Measurements from ENCODE around the gene POLA1. TPM values are rescaled to one million over a fixed set of nuclear protein-coding genes. Genes with fewer than 3 reads are reported as not detected.

The POLA1 gene, protein sequence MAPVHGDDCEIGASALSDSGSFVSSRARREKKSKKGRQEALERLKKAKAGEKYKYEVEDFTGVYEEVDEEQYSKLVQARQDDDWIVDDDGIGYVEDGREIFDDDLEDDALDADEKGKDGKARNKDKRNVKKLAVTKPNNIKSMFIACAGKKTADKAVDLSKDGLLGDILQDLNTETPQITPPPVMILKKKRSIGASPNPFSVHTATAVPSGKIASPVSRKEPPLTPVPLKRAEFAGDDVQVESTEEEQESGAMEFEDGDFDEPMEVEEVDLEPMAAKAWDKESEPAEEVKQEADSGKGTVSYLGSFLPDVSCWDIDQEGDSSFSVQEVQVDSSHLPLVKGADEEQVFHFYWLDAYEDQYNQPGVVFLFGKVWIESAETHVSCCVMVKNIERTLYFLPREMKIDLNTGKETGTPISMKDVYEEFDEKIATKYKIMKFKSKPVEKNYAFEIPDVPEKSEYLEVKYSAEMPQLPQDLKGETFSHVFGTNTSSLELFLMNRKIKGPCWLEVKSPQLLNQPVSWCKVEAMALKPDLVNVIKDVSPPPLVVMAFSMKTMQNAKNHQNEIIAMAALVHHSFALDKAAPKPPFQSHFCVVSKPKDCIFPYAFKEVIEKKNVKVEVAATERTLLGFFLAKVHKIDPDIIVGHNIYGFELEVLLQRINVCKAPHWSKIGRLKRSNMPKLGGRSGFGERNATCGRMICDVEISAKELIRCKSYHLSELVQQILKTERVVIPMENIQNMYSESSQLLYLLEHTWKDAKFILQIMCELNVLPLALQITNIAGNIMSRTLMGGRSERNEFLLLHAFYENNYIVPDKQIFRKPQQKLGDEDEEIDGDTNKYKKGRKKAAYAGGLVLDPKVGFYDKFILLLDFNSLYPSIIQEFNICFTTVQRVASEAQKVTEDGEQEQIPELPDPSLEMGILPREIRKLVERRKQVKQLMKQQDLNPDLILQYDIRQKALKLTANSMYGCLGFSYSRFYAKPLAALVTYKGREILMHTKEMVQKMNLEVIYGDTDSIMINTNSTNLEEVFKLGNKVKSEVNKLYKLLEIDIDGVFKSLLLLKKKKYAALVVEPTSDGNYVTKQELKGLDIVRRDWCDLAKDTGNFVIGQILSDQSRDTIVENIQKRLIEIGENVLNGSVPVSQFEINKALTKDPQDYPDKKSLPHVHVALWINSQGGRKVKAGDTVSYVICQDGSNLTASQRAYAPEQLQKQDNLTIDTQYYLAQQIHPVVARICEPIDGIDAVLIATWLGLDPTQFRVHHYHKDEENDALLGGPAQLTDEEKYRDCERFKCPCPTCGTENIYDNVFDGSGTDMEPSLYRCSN (N-terminal part only)
- total RNA-seq, result 30.6 TPM

DNA sequence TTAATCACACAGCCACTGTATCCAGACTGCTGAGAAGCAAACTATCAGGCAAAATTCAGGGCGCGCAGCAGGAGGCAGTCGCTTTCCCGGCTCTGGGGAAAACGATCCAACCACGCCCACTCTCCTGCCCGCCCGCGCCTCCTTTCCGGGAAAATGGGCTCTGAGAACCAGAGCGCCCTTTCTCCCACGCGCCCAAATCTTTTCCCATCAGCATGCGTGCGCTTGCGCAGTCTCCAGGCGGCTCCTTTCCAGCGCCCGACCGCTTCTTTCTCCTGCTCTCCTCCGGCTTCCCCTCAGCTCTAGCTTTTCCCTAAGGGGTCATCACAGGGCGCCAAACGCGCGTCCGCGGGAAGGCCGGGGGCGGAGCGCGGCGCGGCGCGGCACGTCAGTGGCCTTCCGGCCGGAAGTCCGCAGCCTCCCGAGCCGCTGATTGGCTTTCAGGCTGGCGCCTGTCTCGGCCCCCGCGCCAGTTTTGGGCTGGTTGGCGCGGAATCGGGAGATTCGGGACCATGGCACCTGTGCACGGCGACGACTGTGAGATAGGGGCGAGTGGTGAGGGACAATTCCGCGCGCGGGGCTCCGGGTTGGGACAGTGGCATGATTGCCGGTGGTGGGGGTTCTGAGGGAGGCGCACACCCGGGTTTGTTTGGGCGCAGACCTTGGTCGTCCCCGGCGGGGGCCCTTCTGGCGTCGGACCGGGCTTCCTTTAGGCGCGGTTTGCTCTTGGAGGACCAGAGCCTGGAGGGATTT lies at the start of gene POLA1:
Gene POLA1, plus strand, starts transcription at position 466 of the 750 bp plus-strand sequence. Its CDS starts 44 bp downstream, at position 510.

DNA sequence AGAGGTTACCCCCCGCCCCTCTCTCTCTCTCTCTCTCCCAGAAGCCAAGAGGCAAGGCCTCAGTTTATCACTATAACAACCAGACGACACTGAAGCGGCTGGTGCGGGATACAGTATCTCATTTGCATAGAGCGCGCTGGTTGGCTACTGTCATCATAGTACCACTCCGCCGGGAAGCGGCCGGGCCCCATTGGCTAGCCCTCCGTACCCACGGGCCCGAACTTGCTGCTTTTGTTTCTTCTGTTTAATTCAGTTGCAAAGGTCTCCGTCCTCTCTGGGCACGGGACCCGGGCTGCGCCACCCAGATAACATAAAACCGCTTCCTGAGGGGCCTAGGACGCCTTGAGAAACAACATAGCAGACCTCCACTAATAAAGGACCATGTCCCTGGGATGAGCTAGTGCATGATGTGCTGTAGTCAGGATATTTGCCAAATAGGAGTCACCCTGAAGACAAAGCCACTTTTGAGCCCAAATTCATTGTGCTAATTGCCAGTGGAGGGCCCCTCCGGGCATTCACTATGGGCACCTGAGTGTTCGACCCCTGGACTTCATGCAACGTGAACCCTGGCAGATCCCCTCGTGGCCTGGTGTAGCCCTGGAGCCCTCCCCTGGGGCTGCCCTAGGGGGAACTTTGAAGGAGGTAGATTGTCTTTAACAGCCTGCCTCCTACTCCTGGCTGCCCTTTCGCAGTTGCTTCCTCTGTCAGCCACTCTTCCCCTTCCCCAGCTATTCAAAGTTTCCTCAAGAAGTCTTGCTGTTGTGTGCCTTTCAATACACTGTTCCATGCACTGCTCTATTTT lies 46.3 kb upstream of the POLA1 start, which contains the start of gene PCYT1B:
Gene PCYT1B, minus strand, starts transcription at position 91 of the 802 bp plus-strand sequence. CDS start 242 bp downstream, outside the sequence.

DNA sequence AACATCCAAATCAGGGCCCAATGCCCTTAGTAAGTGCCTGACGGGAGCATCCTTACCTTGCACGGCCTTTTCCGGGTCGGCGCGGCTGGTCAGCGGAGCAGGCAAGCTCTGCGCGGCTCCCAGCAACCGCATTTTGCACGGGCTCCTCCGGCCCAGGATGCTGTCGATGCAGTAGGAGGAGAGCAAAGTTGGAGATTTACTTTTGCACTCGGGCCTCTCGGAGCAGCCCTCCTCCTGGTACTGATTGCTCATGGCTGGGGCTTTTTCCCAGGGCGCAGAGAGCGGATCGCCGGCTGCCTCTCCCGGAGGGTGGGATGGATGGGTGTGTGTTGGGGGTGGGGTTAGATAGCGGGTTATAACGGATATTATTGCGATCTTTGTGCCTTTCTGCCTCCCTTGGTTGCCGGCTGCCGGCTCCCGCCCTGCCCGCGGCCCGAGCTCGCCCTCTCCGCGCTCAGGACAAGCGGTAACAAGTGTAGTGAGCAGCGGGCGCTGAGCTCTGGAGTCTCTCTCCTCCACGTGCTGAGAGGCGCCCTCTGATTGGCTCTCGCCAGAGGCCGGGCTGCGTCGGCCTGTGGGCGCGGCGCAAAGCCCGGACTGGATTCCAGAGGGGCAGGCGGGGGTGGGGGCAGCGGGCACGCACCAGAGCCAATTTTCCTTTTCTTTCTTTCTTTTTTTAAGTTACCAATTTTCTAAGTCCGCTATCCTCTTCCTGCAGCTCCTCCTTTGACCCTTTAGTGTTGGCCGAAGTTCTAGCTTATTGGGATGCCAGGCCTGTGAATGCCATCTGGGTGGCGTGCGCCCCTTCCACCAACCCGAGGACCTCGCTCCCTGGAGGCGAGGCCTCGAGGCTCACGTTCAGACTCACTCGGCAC lies 322.0 kb downstream of the POLA1 start, which contains the start of gene ARX:
Gene ARX, minus strand, starts transcription at position 480 of the 875 bp plus-strand sequence. Its CDS starts 228 bp downstream, at position 252.

Other genes with a start within 250 kb of the POLA1 start
- gene PDK3, start 228.6 kb upstream of the POLA1 start, total RNA-seq, result 26.1 TPM
- gene PCYT1B, start 46.6 kb upstream of the POLA1 start, total RNA-seq, result 30.8 TPM